A549 (cell line): ENCODE data around the gene MTMR11. TPM values are rescaled to one million over a fixed set of nuclear protein-coding genes. Genes with fewer than 3 reads are reported as not detected.

Experiments used
- ATAC-seq, 2 experiments: fragments of 200-7000 bp in 1 of 2; fragments of >200 bp in 1 of 2; cut with Nextera tagmentation in 1 of 2; cut with Tn5 transposase in 1 of 2; 3 replicates each; pipeline versions ENCODE4 v1.8.0 to v1.9.1; 2018 to 2020; ENCODE audit warnings: mild to moderate bottlenecking in 1 of 2, moderate library complexity in 1 of 2
- CTCF ChIA-PET: fragments of 300-600 bp; sonication (Branson Sonifier 250); formaldehyde crosslinking; extraction: SDS; loops from one replicate; lab custom pipeline; 2021; ENCODE audit warnings: antibody characterized with exemption, inconsistent platforms; lab: Yijun Ruan, JAX
- POLR2A ChIA-PET: fragments of 350-600 bp; formaldehyde crosslinking; extraction: SDS; loops from one replicate; lab custom pipeline; 2021; ENCODE audit warnings: antibody characterized with exemption, inconsistent platforms; lab: Yijun Ruan, JAX
- DNase-seq, 2 experiments: peaks; one replicate each; pipeline versions ENCODE4 v3.0.0 to v3.0.0-alpha.2; 2011 to 2016; ENCODE audit warnings: low read depth in 1 of 2, low spot score in 1 of 2
- FAIRE-seq: peaks from 2 replicates; lab custom pipeline; 2011; peaks lifted over from hg19 to GRCh38; lab: Jason Lieb, UNC
- H3K27ac ChIP-seq, 2 experiments: fragments of >200 bp; sonication (Bioruptor Twin); formaldehyde crosslinking; 3 replicates each; pipeline ENCODE4 v1.5.1; 2016 to 2017
- H3K4me1 ChIP-seq: fragments of >200 bp; sonication (Bioruptor Twin); formaldehyde crosslinking; 3 replicates; pipeline ENCODE4 v1.6.1; 2016
- H3K4me2 ChIP-seq: fragments of >200 bp; sonication (Bioruptor Twin); formaldehyde crosslinking; 3 replicates; pipeline ENCODE4 v1.6.1; 2016
- H3K4me3 ChIP-seq: fragments of >200 bp; sonication (Bioruptor Twin); formaldehyde crosslinking; 3 replicates; pipeline ENCODE4 v1.5.1; 2016
- H3K9me3 ChIP-seq: fragments of >200 bp; sonication (Bioruptor Twin); formaldehyde crosslinking; 3 replicates; pipeline ENCODE4 v1.6.1; 2016
- BCL3 ChIP-seq: fragments of >200 bp; sonication (Bioruptor Twin); formaldehyde crosslinking; IDR thresholded peaks from 3 replicates; pipeline ENCODE4 v1.6.1; 2016
- BHLHE40 ChIP-seq: IDR thresholded peaks from 2 replicates; pipeline ENCODE4 v1.6.1; 2012; ENCODE audit warnings: low read depth, low read length, inconsistent platforms
- CHD2 ChIP-seq: fragments of 150-350 bp; IDR thresholded peaks from 2 replicates; pipeline ENCODE4 v1.6.1; 2014; ENCODE audit warnings: low read length; ENCODE audit not compliant: partially characterized antibody
- CHD4 ChIP-seq: fragments of 200-600 bp; sonication (generic); IDR thresholded peaks from 2 replicates; pipeline ENCODE4 v1.6.1; 2016; ENCODE audit warnings: antibody characterized with exemption, mild to moderate bottlenecking, borderline replicate concordance
- CTCF ChIP-seq: fragments of >200 bp; sonication (Bioruptor Twin); formaldehyde crosslinking; IDR thresholded peaks from 3 replicates; pipeline ENCODE4 v1.5.1; 2016
- E2F6 ChIP-seq: IDR thresholded peaks from 2 replicates; pipeline ENCODE4 v1.6.1; 2012; ENCODE audit warnings: low read depth, borderline replicate concordance
- EP300 ChIP-seq, 2 experiments: fragments of >200 bp; sonication (Bioruptor Twin); formaldehyde crosslinking; IDR thresholded peaks; 2 replicates in 1 of 2; 3 replicates in 1 of 2; pipeline ENCODE4 v1.6.1; 2016 to 2017
- FOXS1 ChIP-seq: fragments of 250-450 bp; sonication (Bioruptor Pico); IDR thresholded peaks from 2 replicates; pipeline ENCODE4 v1.5.0; 2020; ENCODE audit warnings: mild to moderate bottlenecking, moderate library complexity
- GATA3 ChIP-seq: IDR thresholded peaks from 2 replicates; pipeline ENCODE4 v1.6.1; 2012; ENCODE audit warnings: borderline replicate concordance
- HDAC2 ChIP-seq: fragments of 200-600 bp; sonication (generic); IDR thresholded peaks from 2 replicates; pipeline ENCODE4 v1.6.1; 2016
- HES2 ChIP-seq: fragments of >200 bp; sonication (Bioruptor Twin); formaldehyde crosslinking; IDR thresholded peaks from 2 replicates; pipeline ENCODE4 v1.6.1; 2016
- JUNB ChIP-seq: fragments of >200 bp; sonication (Bioruptor Twin); formaldehyde crosslinking; IDR thresholded peaks from 2 replicates; pipeline ENCODE4 v1.6.1; 2016
- KDM5A ChIP-seq: fragments of 200-600 bp; sonication (generic); IDR thresholded peaks from 2 replicates; pipeline ENCODE4 v1.6.1; 2016; ENCODE audit warnings: antibody characterized with exemption, mild to moderate bottlenecking
- MAFK ChIP-seq: fragments of 450-650 bp; IDR thresholded peaks from 2 replicates; pipeline ENCODE4 v1.6.1; 2014; ENCODE audit not compliant: partially characterized antibody
- MYC ChIP-seq: IDR thresholded peaks from 2 replicates; pipeline ENCODE4 v1.6.1; 2012; ENCODE audit warnings: mild to moderate bottlenecking, inconsistent platforms, low read length, improper control_type of control experiment, borderline replicate concordance
- NFE2L2 ChIP-seq: fragments of 150-350 bp; conservative IDR thresholded peaks from 2 replicates; pipeline ENCODE4 v1.6.1; 2014; ENCODE audit warnings: low read length
- NPAS2 ChIP-seq: fragments of 250-450 bp; sonication (Bioruptor Pico); IDR thresholded peaks from 2 replicates; pipeline ENCODE4 v1.8.0; 2022; ENCODE audit warnings: mild to moderate bottlenecking, moderate library complexity, borderline replicate concordance
- NR3C1 ChIP-seq: fragments of >200 bp; sonication (Bioruptor Twin); formaldehyde crosslinking; IDR thresholded peaks from 3 replicates; pipeline ENCODE4 v1.6.1; 2017
- PBX3 ChIP-seq: IDR thresholded peaks from 2 replicates; pipeline ENCODE4 v1.6.1; 2012
- PHF8 ChIP-seq: fragments of 200-600 bp; sonication (generic); IDR thresholded peaks from 2 replicates; pipeline ENCODE4 v1.6.1; 2016; ENCODE audit warnings: low read depth, mild to moderate bottlenecking, antibody characterized with exemption, moderate library complexity, borderline replicate concordance
- POLR2A ChIP-seq: IDR thresholded peaks from 2 replicates; pipeline ENCODE4 v1.6.1; 2012; ENCODE audit warnings: mild to moderate bottlenecking, low read length
- POLR2AphosphoS2 ChIP-seq: conservative IDR thresholded peaks from 2 replicates; pipeline ENCODE4 v1.6.1; 2012; ENCODE audit warnings: low read length, improper control_type of control experiment, inconsistent platforms
- RAD21 ChIP-seq, 2 experiments: fragments of >200 bp in 1 of 2; sonication (Bioruptor Twin) in 1 of 2; formaldehyde crosslinking in 1 of 2; IDR thresholded peaks in 1 of 2; conservative IDR thresholded peaks in 1 of 2; 2 replicates in 1 of 2; 3 replicates in 1 of 2; pipeline ENCODE4 v1.6.1; 2012 to 2018; ENCODE audit warnings: inconsistent platforms in 1 of 2
- RCOR1 ChIP-seq: fragments of 150-350 bp; IDR thresholded peaks from 2 replicates; pipeline ENCODE4 v1.6.1; 2014; ENCODE audit warnings: antibody characterized with exemption, low read length, low read depth
- RNF2 ChIP-seq: fragments of 200-600 bp; sonication (generic); IDR thresholded peaks from 2 replicates; pipeline ENCODE4 v1.6.1; 2016; ENCODE audit warnings: low read depth, mild to moderate bottlenecking, antibody characterized with exemption, moderate library complexity, borderline replicate concordance
- TP53 ChIP-seq: fragments of 250-450 bp; sonication (Bioruptor Pico); IDR thresholded peaks from 2 replicates; pipeline ENCODE4 v1.5.0; 2021; ENCODE audit warnings: mild to moderate bottlenecking, moderate library complexity
- ZC3H11A ChIP-seq: fragments of 450-650 bp; IDR thresholded peaks from 2 replicates; pipeline ENCODE4 v1.6.1; 2014; ENCODE audit warnings: antibody characterized with exemption, mild to moderate bottlenecking
- WGBS: methylation state at CpG from one replicate; pipeline ENCODE4 v1.1.6; 2017; ENCODE audit errors: missing lambda C conversion rate; 5-methylcytosine and 5-hydroxymethylcytosine counted together
- polyA plus RNA-seq, 4 experiments: library from polyadenylated mRNA; depleted of rRNA in 3 of 4; stranded (reverse); fragments of >200 nt; fragmentation: RNase III in 1 of 4; extraction: RNeasy Plus Mini Kit Qiagen cat#74134 plus additional on column Dnase treatment in 1 of 4; gene quantifications; 2 replicates in 3 of 4; 3 replicates in 1 of 4; pipeline ENCODE4 v1.2.3, GENCODE V29; 2011 to 2017

The MTMR11 gene
- polyA plus RNA-seq, 2 of the 4 experiments (the other 2 are of a cell fraction) = 16.2 to 31.2 TPM

- whole genome bisulfite sequencing = 81% methylated on average over 6 of the region's 6 CpGs
- H3K4me2 ChIP-seq = no peak overlapping the region
- no peak for TF ChIP-seq NPAS2 (CRISPR knock-in tag)
- no peak for TF ChIP-seq HES2
- no peak for TF ChIP-seq CHD4
- TF ChIP-seq KDM5A = no peak
- TF ChIP-seq PBX3 = no peak
- TF ChIP-seq BHLHE40 = no peak
- no peak for TF ChIP-seq EP300 (IDR thresholded peaks at IDR 0.05)
- no peak for TF ChIP-seq RCOR1
- TF ChIP-seq JUNB = no peak
- no peak for TF ChIP-seq RAD21 (conservative IDR thresholded peaks at IDR 0.05 in 1 of 2, IDR thresholded peaks at IDR 0.05 in 1 of 2)
- TF ChIP-seq CHD2 = no peak
- no peak for TF ChIP-seq E2F6
- no peak for DNase-seq
- ChIA-PET POLR2A (no interaction called here), CTCF (interaction anchor here (1.0 to 4.1 kb wide), 3 partner anchors 12 to 62 kb away, joined by 3 to 23 read pairs (median 3); a partner anchor contains a TSS)
- FAIRE-seq = no peak
- H3K27ac ChIP-seq = no peak overlapping the region
- H3K4me1 ChIP-seq = no peaks in the 10 kb centered on the region
- ATAC-seq = no peak
- H3K4me3 ChIP-seq = no peak overlapping the region
- no peaks in the 10 kb centered on the region for H3K9me3 ChIP-seq
Measured at GRCh38 chr1:149949911-149950310, 13.2 kb upstream of the MTMR11 start.

GRCh38 chr1:149945206-149945605 lies 8.5 kb upstream of the MTMR11 start:
- CTCF ChIA-PET = interaction anchor here (1.1 to 1.4 kb wide), 3 partner anchors 15 to 224 kb away, joined by 3 to 4 read pairs (median 3); no protein-coding TSS in a partner anchor

More at GRCh38 chr1:149945206-149945605, 8.5 kb upstream of the MTMR11 start:
- POLR2A ChIA-PET = no interaction called here
- DNase-seq (no peak), ATAC-seq (no peak), FAIRE-seq (no peak)
- H3K27ac ChIP-seq = no peak overlapping the region
- peaks cover 16% of the 10 kb centered on the region for H3K4me1 ChIP-seq
- no peak overlapping the region for H3K4me3 ChIP-seq
- no peak for TF ChIP-seq ZC3H11A
- TF ChIP-seq TP53 (CRISPR knock-in tag) = no peak
- TF ChIP-seq POLR2A = no peak
- TF ChIP-seq PBX3 = no peak
- TF ChIP-seq FOXS1 (CRISPR knock-in tag) = no peak
- TF ChIP-seq MAFK = no peak
- TF ChIP-seq RCOR1 = no peak
- no peak for TF ChIP-seq NR3C1
- no peak for TF ChIP-seq NPAS2 (CRISPR knock-in tag)
- TF ChIP-seq EP300 (IDR thresholded peaks at IDR 0.05) = no peak
- TF ChIP-seq BCL3 = no peak
- no peak for TF ChIP-seq NFE2L2
- TF ChIP-seq GATA3 = no peak
- TF ChIP-seq POLR2AphosphoS2 = no peak
- TF ChIP-seq CTCF = no peak
- no peak for TF ChIP-seq HDAC2
- TF ChIP-seq PHF8 = no peak
- no peak for TF ChIP-seq E2F6
- no peak for TF ChIP-seq RNF2
- TF ChIP-seq MYC = no peak
- no peak overlapping the region for H3K4me2 ChIP-seq
- H3K9me3 ChIP-seq = no peaks in the 10 kb centered on the region
- WGBS = 92% methylated on average over 4 of the region's 4 CpGs
